B cell (primary cell): ENCODE measurements around the gene OS9. TPM values are rescaled to one million over a fixed set of nuclear protein-coding genes. Genes with fewer than 3 reads are reported as not detected.
A peak's percentile ranks its signal among the peaks of the same experiment; 100 is the strongest.

Experiments
- ATAC-seq: fragments of 200-7000 bp; cut with Tn5 transposase; one replicate; pipeline ENCODE4 v1.10.0; 2021; ENCODE audit warnings: low read depth, mild to moderate bottlenecking, moderate number of reproducible peaks, moderate library complexity
- CTCF ChIA-PET: fragments of 350-600 bp; sonication (Branson Sonifier 250); formaldehyde crosslinking; loops from one replicate; lab custom pipeline; 2021; ENCODE audit warnings: antibody characterized with exemption, inconsistent platforms; lab: Charles Lee
- POLR2A ChIA-PET: fragments of 350-600 bp; sonication (Branson Sonifier 250); formaldehyde crosslinking; loops from one replicate; lab custom pipeline; 2021; ENCODE audit warnings: antibody characterized with exemption; lab: Charles Lee
- DNase-seq: peaks from one replicate; pipeline ENCODE4 v3.0.0; 2013
- H2AFZ ChIP-seq: 2 replicates; pipeline ENCODE4 v1.6.1; 2012; ENCODE audit warnings: mild to moderate bottlenecking, low read depth, low read length; ENCODE audit not compliant: insufficient read depth, poor library complexity, severe bottlenecking
- H3K27ac ChIP-seq, 2 donors: 1 replicate in 1 of 2; 2 replicates in 1 of 2; pipeline ENCODE4 v1.5.1; 2012 to 2013; ENCODE audit warnings: low read length in 2 of 2, mild to moderate bottlenecking in 2 of 2, moderate library complexity in 1 of 2
- H3K27me3 ChIP-seq, 4 experiments: fragments of 200-600 bp in 1 of 4; sonication (generic) in 1 of 4; replicated peaks in 1 of 4; 1 replicate in 2 of 4; 2 replicates in 2 of 4; pipeline versions ENCODE4 v1.6.1 to v1.7.0; 2013 to 2016; ENCODE audit warnings: low read length in 3 of 4, mild to moderate bottlenecking in 2 of 4, mixed read lengths in 1 of 4, moderate library complexity in 1 of 4; ENCODE audit not compliant: insufficient read depth in 4 of 4, control insufficient read depth in 3 of 4; ENCODE audit errors: control extremely low read depth in 1 of 4
- H3K36me3 ChIP-seq, 2 experiments: replicated peaks in 1 of 2; 1 replicate in 1 of 2; 2 replicates in 1 of 2; pipeline versions ENCODE4 v1.6.1 to v1.7.1; 2013; ENCODE audit warnings: low read length in 1 of 2; ENCODE audit not compliant: insufficient read depth in 2 of 2, control insufficient read depth in 1 of 2; ENCODE audit errors: control extremely low read depth in 1 of 2, extremely low read depth in 1 of 2
- H3K4me1 ChIP-seq, 2 donors: fragments of 200-600 bp in 1 of 2; sonication (generic) in 1 of 2; 1 replicate in 1 of 2; 2 replicates in 1 of 2; pipeline versions ENCODE4 v1.5.1 to v1.6.1; 2013 to 2017; ENCODE audit warnings: low read length in 2 of 2; ENCODE audit not compliant: control insufficient read depth in 2 of 2, insufficient read depth in 2 of 2
- H3K4me2 ChIP-seq: replicated peaks from 2 replicates; pipeline ENCODE3; 2012; ENCODE audit warnings: mild to moderate bottlenecking, low read depth, low read length; ENCODE audit not compliant: poor library complexity, severe bottlenecking
- H3K4me3 ChIP-seq, 5 experiments: fragments of 200-600 bp in 1 of 5; sonication (generic) in 1 of 5; 1 replicate in 3 of 5; 2 replicates in 2 of 5; pipeline versions ENCODE4 v1.5.1 to v1.7.0; 2011 to 2016; ENCODE audit warnings: low read length in 4 of 5, mild to moderate bottlenecking in 4 of 5, low read depth in 2 of 5, control low read depth in 1 of 5, moderate library complexity in 1 of 5; ENCODE audit not compliant: insufficient read depth in 1 of 5; ENCODE audit errors: control extremely low read depth in 1 of 5, extremely low read depth in 1 of 5
- H3K79me2 ChIP-seq: fragments of 200-600 bp; sonication (generic); one replicate; pipeline ENCODE4 v1.6.0; 2016; ENCODE audit warnings: low read length; ENCODE audit not compliant: control insufficient read depth, insufficient read depth
- H3K9ac ChIP-seq: fragments of 200-600 bp; sonication (generic); 2 replicates; pipeline ENCODE4 v1.6.1; 2017; ENCODE audit warnings: mild to moderate bottlenecking, low read length, moderate library complexity
- H3K9me3 ChIP-seq, 3 donors: one replicate each; pipeline versions ENCODE4 v1.6.1 to v1.7.1; 2013; ENCODE audit warnings: low read length in 2 of 3; ENCODE audit not compliant: control insufficient read depth in 2 of 3, insufficient read depth in 1 of 3; ENCODE audit errors: control extremely low read depth in 1 of 3
- H4K20me1 ChIP-seq: 2 replicates; pipeline ENCODE4 v1.6.0; 2012; ENCODE audit warnings: mild to moderate bottlenecking, low read length; ENCODE audit not compliant: insufficient read depth, control insufficient read depth, poor library complexity, severe bottlenecking
- H3K27ac Mint-ChIP-seq: one replicate; pipeline ENCODE4 v1.8.0; 2021; ENCODE audit warnings: mixed read lengths
- H3K27me3 Mint-ChIP-seq: one replicate; pipeline ENCODE4 v1.8.0; 2021; ENCODE audit warnings: mixed read lengths
- H3K4me1 Mint-ChIP-seq: one replicate; pipeline ENCODE4 v1.8.0; 2021; ENCODE audit warnings: mixed read lengths
- H3K4me3 Mint-ChIP-seq: one replicate; pipeline ENCODE4 v1.8.0; 2021; ENCODE audit warnings: mixed read lengths
- H3K9me3 Mint-ChIP-seq: one replicate; pipeline ENCODE4 v1.8.0; 2022; ENCODE audit warnings: mixed read lengths; ENCODE audit not compliant: insufficient read depth
- EZH2 ChIP-seq: IDR thresholded peaks from 2 replicates; pipeline ENCODE4 v1.6.1; 2012; ENCODE audit warnings: borderline replicate concordance, low read depth, mild to moderate bottlenecking, moderate library complexity, low read length; ENCODE audit not compliant: insufficient read depth, poor library complexity, severe bottlenecking
- WGBS: methylation state at CpG from one replicate; pipeline ENCODE4 v1.1.5; 2013; ENCODE audit warnings: missing lambda C conversion rate; ENCODE audit not compliant: insufficient coverage; 5-methylcytosine and 5-hydroxymethylcytosine counted together
- intact Hi-C: fragments of 100-400 bp; cut with micrococcal nuclease; formaldehyde crosslinking; loops from one replicate; pipeline ENCODE4 v1.10.0; 2022
- polyA plus RNA-seq: library from polyadenylated mRNA; depleted of rRNA; stranded (reverse); fragments of >200 nt; gene quantifications from 2 replicates; pipeline ENCODE4 v1.2.3, GENCODE V29; 2012
- total RNA-seq, 2 donors: library from RNA; stranded (reverse); fragments of 120-200 nt in 1 of 2; gene quantifications; 1 replicate in 1 of 2; 2 replicates in 1 of 2; pipeline versions ENCODE4 v1.2.3 to v1.2.4, GENCODE V29; 2013 to 2022
- TF ChIP-seq, protein P1 (sequence below): fragments of 200-600 bp; IDR thresholded peaks from one replicate; pipeline ENCODE4 v1.8.0; 2022; ENCODE audit warnings: antibody characterized with exemption, mild to moderate bottlenecking

The OS9 gene
- total and polyA plus RNA-seq, 2 donors (not counting 1 experiment from before 2014, with no cell fraction given), result 182 to 234 TPM

DNA sequence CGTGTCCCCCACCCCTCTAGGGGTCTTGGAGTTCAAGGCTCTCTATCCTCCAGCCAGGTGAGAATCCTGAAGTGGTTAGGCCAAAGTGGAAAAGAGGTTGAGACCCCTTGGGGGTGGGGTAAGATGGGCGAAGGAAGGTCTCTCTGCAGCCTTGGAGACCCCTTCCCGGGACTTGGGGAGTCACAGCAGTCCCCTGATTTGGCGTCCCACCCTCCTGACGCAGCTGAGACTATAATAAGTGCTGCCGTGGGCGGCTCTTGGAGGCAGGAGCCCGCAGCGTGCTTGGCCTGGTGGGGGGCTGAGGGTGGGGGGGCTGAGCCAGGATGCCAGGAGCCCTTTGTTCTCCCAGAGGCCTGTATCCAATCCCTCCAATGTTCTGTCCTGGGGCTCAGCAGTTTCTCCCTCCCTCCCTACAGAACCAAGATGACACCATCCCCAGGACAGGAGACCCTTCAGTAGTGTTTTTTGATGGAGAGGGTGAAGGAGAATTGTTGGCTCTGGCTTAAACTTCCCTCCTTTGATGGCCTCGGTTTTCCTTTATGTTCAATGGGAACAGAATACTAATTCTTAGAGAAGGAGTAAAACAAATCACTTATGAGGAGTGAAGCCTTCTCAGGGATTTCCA lies 46.1 kb downstream of the OS9 start:
- peak overlapping the region in 1 of 5 experiments; percentile 73 for H3K4me3 ChIP-seq
- whole genome bisulfite sequencing, result 100% methylated on average over 1 of the region's 10 CpGs

More for the DNA sequence above, 46.1 kb downstream of the OS9 start:
- Histone ChIP-seq H3K9me3 (no peaks in the 10 kb centered on the region), H3K79me2 (peaks cover 73% of the 10 kb centered on the region), H4K20me1 (peaks cover 57% of the 10 kb centered on the region), H2AFZ (no peak overlapping the region), H3K27me3 (no peaks in the 10 kb centered on the region), H3K4me2 (peak overlapping the region; percentile 71), H3K9ac (no peak overlapping the region), H3K4me1 (peaks cover 38 to 48% of the 10 kb centered on the region in 2 donors), H3K27ac (peak overlapping the region in 1 of 2 donors; percentile 70), H3K36me3 (peaks cover 0 to 25% of the 10 kb centered on the region in 2 experiments)
- no peaks in the 10 kb centered on the region for H3K9me3 Mint-ChIP-seq
- TF ChIP-seq, protein P1, sequence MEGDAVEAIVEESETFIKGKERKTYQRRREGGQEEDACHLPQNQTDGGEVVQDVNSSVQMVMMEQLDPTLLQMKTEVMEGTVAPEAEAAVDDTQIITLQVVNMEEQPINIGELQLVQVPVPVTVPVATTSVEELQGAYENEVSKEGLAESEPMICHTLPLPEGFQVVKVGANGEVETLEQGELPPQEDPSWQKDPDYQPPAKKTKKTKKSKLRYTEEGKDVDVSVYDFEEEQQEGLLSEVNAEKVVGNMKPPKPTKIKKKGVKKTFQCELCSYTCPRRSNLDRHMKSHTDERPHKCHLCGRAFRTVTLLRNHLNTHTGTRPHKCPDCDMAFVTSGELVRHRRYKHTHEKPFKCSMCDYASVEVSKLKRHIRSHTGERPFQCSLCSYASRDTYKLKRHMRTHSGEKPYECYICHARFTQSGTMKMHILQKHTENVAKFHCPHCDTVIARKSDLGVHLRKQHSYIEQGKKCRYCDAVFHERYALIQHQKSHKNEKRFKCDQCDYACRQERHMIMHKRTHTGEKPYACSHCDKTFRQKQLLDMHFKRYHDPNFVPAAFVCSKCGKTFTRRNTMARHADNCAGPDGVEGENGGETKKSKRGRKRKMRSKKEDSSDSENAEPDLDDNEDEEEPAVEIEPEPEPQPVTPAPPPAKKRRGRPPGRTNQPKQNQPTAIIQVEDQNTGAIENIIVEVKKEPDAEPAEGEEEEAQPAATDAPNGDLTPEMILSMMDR, result no peak
- no peak for TF ChIP-seq EZH2
- ChIA-PET POLR2A (no interaction called here), CTCF (interaction anchor here (0.5 to 4.0 kb wide), 4 partner anchors 11 to 1615 kb away, joined by 3 to 21 read pairs (median 6); no protein-coding TSS in a partner anchor)
- H3K27me3 Mint-ChIP-seq, result no peaks in the 10 kb centered on the region
- H3K4me3 Mint-ChIP-seq, result no peak overlapping the region
- intact Hi-C loops, result loop anchor here (5.0 kb wide), 2 partner anchors 42 to 108 kb away; partner anchors contain the start of genes B4GALNT1 and TSFM
- ATAC-seq, result no peak
- no peak overlapping the region for H3K27ac Mint-ChIP-seq
- H3K4me1 Mint-ChIP-seq, result peaks cover 45% of the 10 kb centered on the region
- no peak for DNase-seq
